Measurements from ENCODE around the gene STAT4.

STAT4 gene

GRCh38 chr2:191083540-191083939, 67.3 kb downstream of the STAT4 start:
- H3K4me3 ChIP-seq (ENCODE audit: low read length): no peak overlapping the region
- peaks cover 6% of the 10 kb centered on the region for H3K4me1 ChIP-seq (ENCODE audit: insufficient read depth, low read length)
- no peaks in the 10 kb centered on the region for H3K27me3 ChIP-seq (ENCODE audit: insufficient read depth, low read length)
- H2AFZ ChIP-seq (ENCODE audit: low read depth, low read length): no peak overlapping the region
- no peaks in the 10 kb centered on the region for H3K9me3 ChIP-seq (ENCODE audit: low read length)
- no peaks in the 10 kb centered on the region for H3K36me3 ChIP-seq (ENCODE audit: insufficient read depth, low read length)

GRCh38 chr2:191082321-191082720, 68.5 kb downstream of the STAT4 start:
- Histone ChIP-seq H3K9me3 (ENCODE audit: low read length) (no peaks in the 10 kb centered on the region), H3K4me3 (ENCODE audit: low read length) (no peak overlapping the region), H2AFZ (ENCODE audit: low read depth, low read length) (no peak overlapping the region), H3K36me3 (ENCODE audit: insufficient read depth, low read length) (no peaks in the 10 kb centered on the region), H3K4me1 (ENCODE audit: insufficient read depth, low read length) (peaks cover 5% of the 10 kb centered on the region), H3K27me3 (ENCODE audit: insufficient read depth, low read length) (no peaks in the 10 kb centered on the region)

- H3K4me3 ChIP-seq (ENCODE audit: low read length): no peak overlapping the region
- H2AFZ ChIP-seq (ENCODE audit: low read depth, low read length): no peak overlapping the region
- no peaks in the 10 kb centered on the region for H3K9me3 ChIP-seq (ENCODE audit: low read length)
- H3K4me1 ChIP-seq (ENCODE audit: insufficient read depth, low read length): no peaks in the 10 kb centered on the region
- H3K27me3 ChIP-seq (ENCODE audit: insufficient read depth, low read length): no peaks in the 10 kb centered on the region
- H3K36me3 ChIP-seq (ENCODE audit: insufficient read depth, low read length): no peaks in the 10 kb centered on the region
These were observed 69.2 kb downstream of the STAT4 start for GRCh38 chr2:191081411-191082155.

- Histone ChIP-seq H3K27me3 (ENCODE audit: insufficient read depth, low read length) (no peaks in the 10 kb centered on the region), H2AFZ (ENCODE audit: low read depth, low read length) (no peak overlapping the region), H3K4me1 (ENCODE audit: insufficient read depth, low read length) (no peaks in the 10 kb centered on the region), H3K36me3 (ENCODE audit: insufficient read depth, low read length) (no peaks in the 10 kb centered on the region), H3K9me3 (ENCODE audit: low read length) (no peaks in the 10 kb centered on the region), H3K4me3 (ENCODE audit: low read length) (no peak overlapping the region)
These were observed 72.5 kb downstream of the STAT4 start for GRCh38 chr2:191078165-191078867.

GRCh38 chr2:191070276-191070675, 80.5 kb downstream of the STAT4 start:
- no peaks in the 10 kb centered on the region for H3K36me3 ChIP-seq (ENCODE audit: insufficient read depth, low read length)
- no peaks in the 10 kb centered on the region for H3K9me3 ChIP-seq (ENCODE audit: low read length)
- H3K4me3 ChIP-seq (ENCODE audit: low read length): no peak overlapping the region
- H3K4me1 ChIP-seq (ENCODE audit: insufficient read depth, low read length): peaks cover 9% of the 10 kb centered on the region
- no peak overlapping the region for H2AFZ ChIP-seq (ENCODE audit: low read depth, low read length)
- no peaks in the 10 kb centered on the region for H3K27me3 ChIP-seq (ENCODE audit: insufficient read depth, low read length)

- H3K36me3 ChIP-seq (ENCODE audit: insufficient read depth, low read length): no peaks in the 10 kb centered on the region
These were observed 81.2 kb downstream of the STAT4 start for GRCh38 chr2:191069606-191070005.

GRCh38 chr2:191066919-191067233, 83.9 kb downstream of the STAT4 start:
- Histone ChIP-seq H3K27me3 (ENCODE audit: insufficient read depth, low read length) (no peaks in the 10 kb centered on the region), H2AFZ (ENCODE audit: low read depth, low read length) (no peak overlapping the region), H3K9me3 (ENCODE audit: low read length) (no peaks in the 10 kb centered on the region), H3K4me3 (ENCODE audit: low read length) (no peak overlapping the region), H3K4me1 (ENCODE audit: insufficient read depth, low read length) (peaks cover 9% of the 10 kb centered on the region), H3K36me3 (ENCODE audit: insufficient read depth, low read length) (no peaks in the 10 kb centered on the region)

More at GRCh38 chr2:191069606-191070005, 81.2 kb downstream of the STAT4 start:
- Histone ChIP-seq H2AFZ (ENCODE audit: low read depth, low read length) (no peak overlapping the region), H3K9me3 (ENCODE audit: low read length) (no peaks in the 10 kb centered on the region), H3K4me3 (ENCODE audit: low read length) (no peak overlapping the region), H3K27me3 (ENCODE audit: insufficient read depth, low read length) (no peaks in the 10 kb centered on the region), H3K4me1 (ENCODE audit: insufficient read depth, low read length) (peaks cover 9% of the 10 kb centered on the region)

- Histone ChIP-seq H2AFZ (ENCODE audit: low read depth, low read length) (no peak overlapping the region), H3K4me3 (ENCODE audit: low read length) (no peak overlapping the region), H3K9me3 (ENCODE audit: low read length) (no peaks in the 10 kb centered on the region), H3K4me1 (ENCODE audit: insufficient read depth, low read length) (peaks cover 9% of the 10 kb centered on the region), H3K36me3 (ENCODE audit: insufficient read depth, low read length) (no peaks in the 10 kb centered on the region), H3K27me3 (ENCODE audit: insufficient read depth, low read length) (no peaks in the 10 kb centered on the region)
These were observed 84.4 kb downstream of the STAT4 start for GRCh38 chr2:191066197-191066918.

- Histone ChIP-seq H2AFZ (ENCODE audit: low read depth, low read length) (no peak overlapping the region), H3K27me3 (ENCODE audit: insufficient read depth, low read length) (no peaks in the 10 kb centered on the region), H3K9me3 (ENCODE audit: low read length) (no peaks in the 10 kb centered on the region), H3K36me3 (ENCODE audit: insufficient read depth, low read length) (no peaks in the 10 kb centered on the region), H3K4me3 (ENCODE audit: low read length) (no peak overlapping the region), H3K4me1 (ENCODE audit: insufficient read depth, low read length) (peaks cover 9% of the 10 kb centered on the region)
These were observed 85.0 kb downstream of the STAT4 start for GRCh38 chr2:191065785-191066184.

GRCh38 chr2:191064590-191064989, 86.2 kb downstream of the STAT4 start:
- Histone ChIP-seq H2AFZ (ENCODE audit: low read depth, low read length) (no peak overlapping the region), H3K27me3 (ENCODE audit: insufficient read depth, low read length) (no peaks in the 10 kb centered on the region), H3K4me1 (ENCODE audit: insufficient read depth, low read length) (peaks cover 9% of the 10 kb centered on the region), H3K36me3 (ENCODE audit: insufficient read depth, low read length) (no peaks in the 10 kb centered on the region), H3K9me3 (ENCODE audit: low read length) (no peaks in the 10 kb centered on the region), H3K4me3 (ENCODE audit: low read length) (no peak overlapping the region)

GRCh38 chr2:191063584-191063983, 87.2 kb downstream of the STAT4 start:
- Histone ChIP-seq H2AFZ (ENCODE audit: low read depth, low read length) (no peak overlapping the region), H3K27me3 (ENCODE audit: insufficient read depth, low read length) (no peaks in the 10 kb centered on the region), H3K4me1 (ENCODE audit: insufficient read depth, low read length) (peaks cover 9% of the 10 kb centered on the region), H3K9me3 (ENCODE audit: low read length) (no peaks in the 10 kb centered on the region), H3K4me3 (ENCODE audit: low read length) (no peak overlapping the region), H3K36me3 (ENCODE audit: insufficient read depth, low read length) (no peaks in the 10 kb centered on the region)

- no peaks in the 10 kb centered on the region for H3K36me3 ChIP-seq (ENCODE audit: insufficient read depth, low read length)
- H3K4me1 ChIP-seq (ENCODE audit: insufficient read depth, low read length): no peaks in the 10 kb centered on the region
These were observed 89.3 kb downstream of the STAT4 start for GRCh38 chr2:191061381-191061980.

GRCh38 chr2:191059308-191059707, 91.5 kb downstream of the STAT4 start:
- H3K4me1 ChIP-seq (ENCODE audit: insufficient read depth, low read length): no peaks in the 10 kb centered on the region

More at GRCh38 chr2:191061381-191061980, 89.3 kb downstream of the STAT4 start:
- Histone ChIP-seq H3K27me3 (ENCODE audit: insufficient read depth, low read length) (no peaks in the 10 kb centered on the region), H3K4me3 (ENCODE audit: low read length) (no peak overlapping the region), H3K9me3 (ENCODE audit: low read length) (no peaks in the 10 kb centered on the region), H2AFZ (ENCODE audit: low read depth, low read length) (no peak overlapping the region)

More at GRCh38 chr2:191059308-191059707, 91.5 kb downstream of the STAT4 start:
- H2AFZ ChIP-seq (ENCODE audit: low read depth, low read length): no peak overlapping the region
- no peaks in the 10 kb centered on the region for H3K9me3 ChIP-seq (ENCODE audit: low read length)
- no peaks in the 10 kb centered on the region for H3K27me3 ChIP-seq (ENCODE audit: insufficient read depth, low read length)
- no peaks in the 10 kb centered on the region for H3K36me3 ChIP-seq (ENCODE audit: insufficient read depth, low read length)
- no peak overlapping the region for H3K4me3 ChIP-seq (ENCODE audit: low read length)
